Effector CD8-positive, alpha-beta T cell (primary cell): ENCODE results near the gene ERGIC1.
A peak's percentile ranks its signal among the peaks of the same experiment; 100 is the strongest.
"Not testable (repeated sequence)": the region's sequence is repeated elsewhere in the genome, so short reads cannot be mapped to it uniquely, and the experiment has no call there.

ENCODE experiments used
- DNase-seq: peaks from one replicate; lab custom pipeline; 2025; lab: John Stamatoyannopoulos, UW
- total RNA-seq, 4 experiments: gene quantifications; one replicate each; lab custom pipeline; 2026; lab: John Stamatoyannopoulos, UW

Gene ERGIC1
- 59.7 to 182 (median 99.9) reads per million in 4 experiments for total RNA-seq

GRCh38 chr5:172833686-172834414, at the start of gene ERGIC1:
TSS of gene ERGIC1 (plus strand) at chr5:172834251. CDS start at chr5:172834414, 163 bp downstream.
- DNase-seq: peak; percentile 66

GRCh38 chr5:172785429-172786088, 48.5 kb upstream of the ERGIC1 start:
- DNase-seq: no peak

- DNase-seq: no peak
These were observed 47.2 kb upstream of the ERGIC1 start for GRCh38 chr5:172786736-172787462.

GRCh38 chr5:172787538-172787937, 46.5 kb upstream of the ERGIC1 start:
- not testable (repeated sequence) for DNase-seq

- DNase-seq: no peak
These were observed 45.0 kb upstream of the ERGIC1 start for GRCh38 chr5:172788771-172789686.

GRCh38 chr5:172789687-172790495, 44.2 kb upstream of the ERGIC1 start:
- no peak for DNase-seq

GRCh38 chr5:172790496-172790889, 43.6 kb upstream of the ERGIC1 start:
- DNase-seq: no peak

GRCh38 chr5:172791286-172791685, 42.8 kb upstream of the ERGIC1 start:
- DNase-seq: no peak

- DNase-seq: no peak
These were observed 42.2 kb upstream of the ERGIC1 start for GRCh38 chr5:172791726-172792445.

- no peak for DNase-seq
These were observed 41.1 kb upstream of the ERGIC1 start for GRCh38 chr5:172792701-172793570.

GRCh38 chr5:172793577-172794488, 40.2 kb upstream of the ERGIC1 start:
- DNase-seq: no peak

GRCh38 chr5:172795318-172795977, 38.6 kb upstream of the ERGIC1 start:
- no peak for DNase-seq

- no peak for DNase-seq
These were observed 37.7 kb upstream of the ERGIC1 start for GRCh38 chr5:172796306-172796705.

- DNase-seq: no peak
These were observed 36.3 kb upstream of the ERGIC1 start for GRCh38 chr5:172797771-172798191.

GRCh38 chr5:172798422-172799215, 35.4 kb upstream of the ERGIC1 start:
- no peak for DNase-seq

- no peak for DNase-seq
These were observed 34.6 kb upstream of the ERGIC1 start for GRCh38 chr5:172799416-172799815.
